Mesenchymal stem cell (in vitro differentiated cells and primary cell): Measurements from ENCODE around the gene MAPKAPK2.
"Not testable (repeated sequence)": the region's sequence is repeated elsewhere in the genome, so short reads cannot be mapped to it uniquely, and the experiment has no call there.

Experiments used
- DNase-seq: peaks from one replicate; pipeline ENCODE4 v3.0.0-alpha.2; 2013
- H2AFZ ChIP-seq: one replicate; pipeline ENCODE4 v1.6.1; 2013; ENCODE audit warnings: low read depth, mild to moderate bottlenecking, control low read depth, inconsistent platforms, low read length, moderate library complexity
- H2AK5ac ChIP-seq: 2 replicates; pipeline ENCODE4 v1.6.1; 2013; ENCODE audit warnings: low read length, moderate library complexity, mild to moderate bottlenecking, inconsistent platforms; ENCODE audit not compliant: severe bottlenecking
- H2BK120ac ChIP-seq: one replicate; pipeline ENCODE4 v1.6.1; 2013; ENCODE audit warnings: low read depth, mild to moderate bottlenecking, inconsistent platforms, low read length, moderate library complexity
- H2BK12ac ChIP-seq, 2 experiments: one replicate each; pipeline ENCODE4 v1.6.1; 2013; ENCODE audit warnings: inconsistent platforms in 2 of 2, low read length in 2 of 2, mild to moderate bottlenecking in 2 of 2, moderate library complexity in 2 of 2, control low read depth in 1 of 2
- H2BK15ac ChIP-seq: one replicate; pipeline ENCODE4 v1.6.1; 2013; ENCODE audit warnings: mild to moderate bottlenecking, low read depth, inconsistent platforms; ENCODE audit not compliant: poor library complexity, severe bottlenecking
- H2BK5ac ChIP-seq: 2 replicates; pipeline ENCODE4 v1.6.1; 2013; ENCODE audit warnings: low read depth, mild to moderate bottlenecking, low read length, control low read depth, inconsistent platforms; ENCODE audit not compliant: poor library complexity, severe bottlenecking
- H3K14ac ChIP-seq, 2 experiments: one replicate each; pipeline ENCODE4 v1.6.1; 2013; ENCODE audit warnings: inconsistent platforms in 2 of 2, low read length in 2 of 2, control low read depth in 1 of 2, mild to moderate bottlenecking in 1 of 2, moderate library complexity in 1 of 2
- H3K18ac ChIP-seq, 2 experiments: one replicate each; pipeline ENCODE4 v1.6.1; 2013; ENCODE audit warnings: inconsistent platforms in 2 of 2, low read length in 2 of 2, control low read depth in 1 of 2, low read depth in 1 of 2, mild to moderate bottlenecking in 1 of 2
- H3K23ac ChIP-seq, 2 experiments: one replicate each; pipeline ENCODE4 v1.6.1; 2013; ENCODE audit warnings: inconsistent platforms in 2 of 2, low read length in 2 of 2, mild to moderate bottlenecking in 2 of 2, moderate library complexity in 2 of 2, control low read depth in 1 of 2
- H3K27ac ChIP-seq: 2 replicates; pipeline ENCODE4 v1.5.1; 2013; ENCODE audit warnings: mild to moderate bottlenecking, moderate library complexity, low read length, control low read depth, inconsistent platforms; ENCODE audit not compliant: poor library complexity, severe bottlenecking
- H3K27me3 ChIP-seq, 2 experiments: 2 replicates each; pipeline versions ENCODE4 v1.6.1 to v1.7.0; 2013; ENCODE audit warnings: low read length in 2 of 2, mild to moderate bottlenecking in 2 of 2, moderate library complexity in 2 of 2, control low read depth in 1 of 2, inconsistent platforms in 1 of 2; ENCODE audit not compliant: control insufficient read depth in 1 of 2, insufficient read depth in 1 of 2
- H3K36me3 ChIP-seq, 2 experiments: 2 replicates each; pipeline versions ENCODE4 v1.6.1 to v1.7.0; 2013; ENCODE audit warnings: low read length in 2 of 2, control low read depth in 1 of 2, inconsistent platforms in 1 of 2, low read depth in 1 of 2, mild to moderate bottlenecking in 1 of 2; ENCODE audit not compliant: insufficient read depth in 2 of 2, control insufficient read depth in 1 of 2
- H3K4ac ChIP-seq, 2 experiments: one replicate each; pipeline ENCODE4 v1.6.1; 2013; ENCODE audit warnings: inconsistent platforms in 2 of 2, low read length in 2 of 2, mild to moderate bottlenecking in 2 of 2, moderate library complexity in 2 of 2, control low read depth in 1 of 2, low read depth in 1 of 2
- H3K4me1 ChIP-seq: 2 replicates; pipeline ENCODE4 v1.6.1; 2013; ENCODE audit warnings: low read depth, low read length, control low read depth; ENCODE audit not compliant: control insufficient read depth, insufficient read depth
- H3K4me2 ChIP-seq: 2 replicates; pipeline ENCODE4 v1.6.1; 2013; ENCODE audit warnings: low read length, mild to moderate bottlenecking, inconsistent platforms; ENCODE audit not compliant: poor library complexity, severe bottlenecking
- H3K4me3 ChIP-seq, 2 experiments: 2 replicates each; pipeline versions ENCODE4 v1.5.1 to v1.7.0; 2013; ENCODE audit warnings: low read length in 2 of 2, mild to moderate bottlenecking in 2 of 2, control low read depth in 1 of 2, low read depth in 1 of 2; ENCODE audit not compliant: insufficient read depth in 1 of 2
- H3K79me1 ChIP-seq: replicated peaks from 2 replicates; pipeline ENCODE4 v1.6.1; 2013; ENCODE audit warnings: mild to moderate bottlenecking, control low read depth, low read length, inconsistent platforms; ENCODE audit not compliant: poor library complexity, severe bottlenecking
- H3K9ac ChIP-seq: 2 replicates; pipeline ENCODE4 v1.7.0; 2013; ENCODE audit warnings: mild to moderate bottlenecking, low read length, moderate library complexity
- H3K9me3 ChIP-seq: 2 replicates; pipeline ENCODE4 v1.7.0; 2013; ENCODE audit warnings: mild to moderate bottlenecking, low read length; ENCODE audit not compliant: control insufficient read depth
- H4K8ac ChIP-seq: one replicate; pipeline ENCODE4 v1.6.1; 2013; ENCODE audit warnings: inconsistent platforms, mild to moderate bottlenecking, low read length, moderate library complexity
- H4K91ac ChIP-seq: one replicate; pipeline ENCODE4 v1.6.1; 2013; ENCODE audit warnings: mild to moderate bottlenecking, low read length, inconsistent platforms
- WGBS: methylation state at CpG from one replicate; pipeline ENCODE4 v1.1.7; 2013; ENCODE audit warnings: mixed read lengths; 5-methylcytosine and 5-hydroxymethylcytosine counted together

The MAPKAPK2 gene

GRCh38 chr1:206757524-206758266, 73.0 kb downstream of the MAPKAPK2 start:
- Histone ChIP-seq H2BK15ac (no peak overlapping the region), H3K27ac (no peak overlapping the region), H3K9ac (no peak overlapping the region), H3K4me1 (no peaks in the 10 kb centered on the region), H3K9me3 (peaks cover 3% of the 10 kb centered on the region), H3K36me3 (no peaks in the 10 kb centered on the region), H2AK5ac (no peak overlapping the region), H3K4ac (no peak overlapping the region), H2BK120ac (no peak overlapping the region), H3K79me1 (no peaks in the 10 kb centered on the region), H2BK12ac (no peak overlapping the region), H2BK5ac (no peak overlapping the region), H3K18ac (no peak overlapping the region), H4K8ac (no peak overlapping the region), H3K23ac (no peak overlapping the region), H2AFZ (no peak overlapping the region), H3K14ac (no peak overlapping the region), H3K4me3 (no peak overlapping the region), H3K4me2 (no peak overlapping the region), H3K27me3 (peaks cover 0 to 14% of the 10 kb centered on the region in 2 experiments), H4K91ac (no peak overlapping the region)
- DNase-seq: no peak
- WGBS: 91% methylated on average over 12 of the region's 13 CpGs

DNA sequence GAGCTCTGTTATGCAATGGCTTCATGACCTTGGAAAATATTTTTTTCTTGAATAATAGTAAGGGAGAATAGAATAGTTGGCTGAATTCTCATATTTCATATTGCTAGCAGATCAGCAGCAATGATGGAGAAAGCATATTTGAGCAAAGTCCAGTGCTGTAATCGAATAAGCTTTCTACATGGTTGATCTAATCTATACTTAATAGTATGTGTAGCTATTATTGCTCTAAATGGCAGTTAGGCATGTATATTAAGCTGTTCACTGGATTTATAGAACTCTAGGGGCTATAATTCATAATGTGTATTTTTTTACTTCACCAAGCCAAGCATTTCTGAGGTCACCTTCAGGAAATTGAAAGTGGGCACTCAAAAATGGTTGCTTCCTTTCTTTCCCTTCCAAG, 75.9 kb downstream of the MAPKAPK2 start:
- H3K36me3 ChIP-seq: no peaks in the 10 kb centered on the region
- no peak overlapping the region for H2AK5ac ChIP-seq
- H2AFZ ChIP-seq: no peak overlapping the region
- WGBS: no CpG with 5 or more reads among the region's 1 CpG
- H4K91ac ChIP-seq: no peak overlapping the region
- no peak overlapping the region for H3K23ac ChIP-seq
- no peak overlapping the region for H2BK5ac ChIP-seq
- no peak overlapping the region for H3K4ac ChIP-seq
- no peak overlapping the region for H4K8ac ChIP-seq
- H2BK120ac ChIP-seq: no peak overlapping the region
- peaks cover 3% of the 10 kb centered on the region for H3K9me3 ChIP-seq
- no peak overlapping the region for H3K14ac ChIP-seq
- H3K27ac ChIP-seq: no peak overlapping the region
- no peak overlapping the region for H2BK15ac ChIP-seq
- H2BK12ac ChIP-seq: no peak overlapping the region
- no peaks in the 10 kb centered on the region for H3K4me1 ChIP-seq
- H3K27me3 ChIP-seq: peaks cover 0 to 14% of the 10 kb centered on the region in 2 experiments
- no peak for DNase-seq
- no peaks in the 10 kb centered on the region for H3K79me1 ChIP-seq
- H3K4me2 ChIP-seq: no peak overlapping the region
- no peak overlapping the region for H3K4me3 ChIP-seq
- H3K9ac ChIP-seq: no peak overlapping the region
- no peak overlapping the region for H3K18ac ChIP-seq

DNA sequence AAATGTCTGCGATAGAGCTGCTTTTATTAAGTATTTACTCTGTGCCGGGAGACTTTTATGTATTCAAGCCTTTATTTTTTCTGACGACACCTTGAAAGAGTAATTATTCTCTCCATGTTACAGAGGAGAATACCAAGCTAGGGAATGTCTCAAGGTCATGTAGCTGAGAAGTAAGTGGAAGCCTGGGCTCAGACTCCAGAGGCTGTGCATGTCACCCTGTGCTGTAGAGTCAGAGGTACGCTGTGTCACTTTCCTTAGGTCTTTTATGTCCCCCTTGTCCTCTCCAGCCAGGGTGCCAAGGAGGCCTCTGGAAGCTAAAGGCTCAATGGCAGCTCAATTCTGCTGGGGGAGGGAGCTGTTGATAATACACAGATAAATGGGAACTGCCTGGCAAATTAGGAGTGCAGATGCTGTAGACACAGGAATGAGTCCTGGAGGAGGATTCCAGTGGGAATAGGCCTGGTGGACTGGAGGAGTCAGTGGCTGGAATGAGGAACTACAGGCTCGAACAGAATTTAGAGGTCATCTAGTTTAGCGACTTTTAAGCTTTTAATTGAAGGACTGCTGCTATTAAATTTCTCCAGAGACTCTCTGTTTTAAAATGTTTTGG, 76.6 kb downstream of the MAPKAPK2 start:
- Histone ChIP-seq H2AK5ac (no peak overlapping the region), H3K27me3 (peaks cover 0 to 14% of the 10 kb centered on the region in 2 experiments), H2BK5ac (no peak overlapping the region), H2BK120ac (peak overlapping the region; percentile 9), H3K36me3 (no peaks in the 10 kb centered on the region), H3K14ac (no peak overlapping the region), H3K79me1 (no peaks in the 10 kb centered on the region), H3K18ac (no peak overlapping the region), H3K4me2 (no peak overlapping the region), H3K4me1 (no peaks in the 10 kb centered on the region), H3K4me3 (no peak overlapping the region), H2AFZ (no peak overlapping the region), H2BK15ac (no peak overlapping the region), H3K23ac (no peak overlapping the region), H3K9me3 (peaks cover 3% of the 10 kb centered on the region), H4K8ac (no peak overlapping the region), H3K27ac (no peak overlapping the region), H4K91ac (no peak overlapping the region), H2BK12ac (no peak overlapping the region), H3K9ac (no peak overlapping the region), H3K4ac (no peak overlapping the region)
- no peak for DNase-seq
- 68% methylated on average over 4 of the region's 6 CpGs for WGBS

DNA sequence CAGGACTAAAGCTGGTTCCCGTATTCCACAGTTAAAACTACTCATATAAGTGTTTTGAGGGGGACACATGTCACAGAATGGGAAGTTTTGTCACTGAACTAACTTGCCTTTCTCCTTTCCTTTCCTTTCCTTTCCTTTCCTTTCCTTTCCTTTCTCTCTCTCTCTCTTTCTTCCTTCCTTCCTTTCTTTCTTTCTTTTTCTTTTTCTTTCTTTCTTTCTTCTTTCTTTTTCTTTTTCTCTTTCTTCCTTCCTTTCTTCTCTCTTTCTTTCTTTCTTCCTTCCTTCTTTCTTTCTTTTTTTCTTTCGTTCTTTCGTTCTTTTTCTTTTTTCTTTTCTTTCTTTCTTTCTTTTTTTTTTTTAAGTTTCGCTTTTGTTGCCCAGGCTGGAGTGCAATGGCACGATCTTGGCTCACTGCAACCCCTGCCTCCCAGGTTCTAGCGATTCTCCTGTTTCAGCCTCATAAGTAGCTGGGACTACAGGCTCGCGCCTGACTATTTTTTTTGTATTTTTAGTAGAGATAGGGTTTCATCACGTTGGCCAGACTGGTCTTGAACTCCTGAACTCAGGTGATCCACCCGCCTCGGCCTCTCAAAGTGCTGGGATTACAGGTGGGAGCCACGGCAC, 78.1 kb downstream of the MAPKAPK2 start:
- H3K23ac ChIP-seq, H2BK5ac ChIP-seq, H2AK5ac ChIP-seq, H2BK15ac ChIP-seq, H3K14ac ChIP-seq, H3K9ac ChIP-seq, DNase-seq, H3K4me1 ChIP-seq, H3K27ac ChIP-seq, H2AFZ ChIP-seq, H3K18ac ChIP-seq, H3K36me3 ChIP-seq, H2BK12ac ChIP-seq, H4K91ac ChIP-seq, H3K79me1 ChIP-seq, H4K8ac ChIP-seq, H3K9me3 ChIP-seq, H3K4ac ChIP-seq, H2BK120ac ChIP-seq, H3K4me3 ChIP-seq, H3K4me2 ChIP-seq: not testable (repeated sequence)
- 86% methylated on average over 12 of the region's 12 CpGs for WGBS
- H3K27me3 ChIP-seq: peaks cover 0 to 14% of the 10 kb centered on the region in 2 experiments
